ENCODE measurements around the gene ZNF438.

ZNF438 gene

GRCh38 chr10:31073996-31074721 lies 42.5 kb upstream of the ZNF438 start:
- POLR2A ChIA-PET: no interaction called here
- no peak for TF ChIP-seq SUZ12 (IDR thresholded peaks at IDR 0.05)
- TF ChIP-seq FOXK2 (IDR thresholded peaks at IDR 0.05): no peak
- TF ChIP-seq FOXM1 (IDR thresholded peaks at IDR 0.05; ENCODE audit: borderline replicate concordance): no peak
- TF ChIP-seq SP1 (IDR thresholded peaks at IDR 0.05): no peak
- TF ChIP-seq PKNOX1 (IDR thresholded peaks at IDR 0.05): no peak
- no peak for TF ChIP-seq FOXA1 (IDR thresholded peaks at IDR 0.05)
- no peak for TF ChIP-seq ELF4 (IDR thresholded peaks at IDR 0.05)
- no peak for TF ChIP-seq ZNF384 (IDR thresholded peaks at IDR 0.05)
- no peak for TF ChIP-seq L3MBTL2 (conservative IDR thresholded peaks at IDR 0.05)
- no peak for TF ChIP-seq HDGF (IDR thresholded peaks at IDR 0.05; ENCODE audit: borderline replicate concordance)
- TF ChIP-seq LEF1 (IDR thresholded peaks at IDR 0.05; ENCODE audit: borderline replicate concordance): no peak
- no peak for TF ChIP-seq TARDBP (IDR thresholded peaks at IDR 0.05)
- TF ChIP-seq BHLHE40 (IDR thresholded peaks at IDR 0.05; ENCODE audit: borderline replicate concordance): no peak
- TF ChIP-seq NFRKB (IDR thresholded peaks at IDR 0.05): no peak
- no peak for TF ChIP-seq CTBP1 (IDR thresholded peaks at IDR 0.05; ENCODE audit: borderline replicate concordance)
- TF ChIP-seq ARNT (IDR thresholded peaks at IDR 0.05): no peak
- CTCF ChIA-PET: no interaction called here
- DNase-seq (ENCODE audit: extremely low spot score): no peak

GRCh38 chr10:31073211-31073610 lies 41.5 kb upstream of the ZNF438 start:
- ChIA-PET POLR2A (no interaction called here), CTCF (interaction anchor here (0.7 kb wide), 1 partner anchor 1081 kb away, joined by 4 read pairs; no protein-coding TSS in a partner anchor)
- TF ChIP-seq ARNT (IDR thresholded peaks at IDR 0.05) (no peak), TARDBP (IDR thresholded peaks at IDR 0.05) (no peak), SP1 (IDR thresholded peaks at IDR 0.05) (no peak), SUZ12 (IDR thresholded peaks at IDR 0.05) (no peak), NFRKB (IDR thresholded peaks at IDR 0.05) (no peak), PKNOX1 (IDR thresholded peaks at IDR 0.05) (no peak), BHLHE40 (IDR thresholded peaks at IDR 0.05; ENCODE audit: borderline replicate concordance) (no peak), ELF4 (IDR thresholded peaks at IDR 0.05) (no peak), ZNF384 (IDR thresholded peaks at IDR 0.05) (no peak), CTBP1 (IDR thresholded peaks at IDR 0.05; ENCODE audit: borderline replicate concordance) (no peak), FOXM1 (IDR thresholded peaks at IDR 0.05; ENCODE audit: borderline replicate concordance) (no peak), LEF1 (IDR thresholded peaks at IDR 0.05; ENCODE audit: borderline replicate concordance) (no peak), FOXK2 (IDR thresholded peaks at IDR 0.05) (no peak)
- DNase-seq (ENCODE audit: extremely low spot score): no peak

GRCh38 chr10:31072451-31072850 lies 40.8 kb upstream of the ZNF438 start:
- TF ChIP-seq ARNT (IDR thresholded peaks at IDR 0.05) (no peak), SUZ12 (IDR thresholded peaks at IDR 0.05) (no peak), FOXM1 (IDR thresholded peaks at IDR 0.05; ENCODE audit: borderline replicate concordance) (no peak), CTBP1 (IDR thresholded peaks at IDR 0.05; ENCODE audit: borderline replicate concordance) (no peak), PKNOX1 (IDR thresholded peaks at IDR 0.05) (no peak), FOXK2 (IDR thresholded peaks at IDR 0.05) (no peak), FOXA1 (IDR thresholded peaks at IDR 0.05) (no peak), TARDBP (IDR thresholded peaks at IDR 0.05) (no peak), BHLHE40 (IDR thresholded peaks at IDR 0.05; ENCODE audit: borderline replicate concordance) (no peak), LEF1 (IDR thresholded peaks at IDR 0.05; ENCODE audit: borderline replicate concordance) (no peak), ZNF384 (IDR thresholded peaks at IDR 0.05) (no peak), HDGF (IDR thresholded peaks at IDR 0.05; ENCODE audit: borderline replicate concordance) (no peak), L3MBTL2 (conservative IDR thresholded peaks at IDR 0.05) (no peak), ELF4 (IDR thresholded peaks at IDR 0.05) (no peak), NFRKB (IDR thresholded peaks at IDR 0.05) (no peak), SP1 (IDR thresholded peaks at IDR 0.05) (no peak)
- CTCF ChIA-PET: no interaction called here
- POLR2A ChIA-PET: no interaction called here
- no peak for DNase-seq (ENCODE audit: extremely low spot score)

GRCh38 chr10:31071232-31072005 lies 39.8 kb upstream of the ZNF438 start:
- DNase-seq (ENCODE audit: extremely low spot score): no peak
- ChIA-PET POLR2A (no interaction called here), CTCF (no interaction called here)
- no peak for TF ChIP-seq L3MBTL2 (conservative IDR thresholded peaks at IDR 0.05)
- TF ChIP-seq HDGF (IDR thresholded peaks at IDR 0.05; ENCODE audit: borderline replicate concordance): no peak
- TF ChIP-seq ARNT (IDR thresholded peaks at IDR 0.05): no peak
- TF ChIP-seq FOXA1 (IDR thresholded peaks at IDR 0.05): no peak
- no peak for TF ChIP-seq LEF1 (IDR thresholded peaks at IDR 0.05; ENCODE audit: borderline replicate concordance)
- TF ChIP-seq TARDBP (IDR thresholded peaks at IDR 0.05): no peak
- no peak for TF ChIP-seq SUZ12 (IDR thresholded peaks at IDR 0.05)
- TF ChIP-seq ZNF384 (IDR thresholded peaks at IDR 0.05): no peak
- TF ChIP-seq NFRKB (IDR thresholded peaks at IDR 0.05): no peak
- no peak for TF ChIP-seq SP1 (IDR thresholded peaks at IDR 0.05)
- no peak for TF ChIP-seq CTBP1 (IDR thresholded peaks at IDR 0.05; ENCODE audit: borderline replicate concordance)
- TF ChIP-seq FOXK2 (IDR thresholded peaks at IDR 0.05): no peak
- no peak for TF ChIP-seq PKNOX1 (IDR thresholded peaks at IDR 0.05)
- TF ChIP-seq FOXM1 (IDR thresholded peaks at IDR 0.05; ENCODE audit: borderline replicate concordance): no peak
- no peak for TF ChIP-seq BHLHE40 (IDR thresholded peaks at IDR 0.05; ENCODE audit: borderline replicate concordance)
